ENCODE measurements around the gene THBS1.

DNA sequence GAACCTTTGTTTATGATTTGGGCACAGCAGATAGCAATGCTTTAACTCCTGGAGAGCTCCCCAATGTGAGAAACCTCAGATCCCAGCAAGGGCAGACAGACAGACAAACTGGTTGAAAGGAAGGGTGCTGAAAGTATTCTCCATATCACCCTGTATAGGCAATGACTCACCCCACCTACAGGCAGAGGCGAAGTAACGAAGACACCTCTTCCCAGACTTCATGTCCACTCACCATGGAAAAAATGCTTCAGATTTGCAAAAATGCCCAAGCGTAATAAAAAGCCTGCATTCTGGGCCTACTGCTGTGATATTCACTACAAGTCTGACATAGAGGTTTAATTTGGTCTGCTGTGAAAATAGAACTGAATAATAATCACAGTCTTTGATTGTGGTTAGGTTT is 50.5 kb downstream of the THBS1 start:
- TF ChIP-seq, protein P1, sequence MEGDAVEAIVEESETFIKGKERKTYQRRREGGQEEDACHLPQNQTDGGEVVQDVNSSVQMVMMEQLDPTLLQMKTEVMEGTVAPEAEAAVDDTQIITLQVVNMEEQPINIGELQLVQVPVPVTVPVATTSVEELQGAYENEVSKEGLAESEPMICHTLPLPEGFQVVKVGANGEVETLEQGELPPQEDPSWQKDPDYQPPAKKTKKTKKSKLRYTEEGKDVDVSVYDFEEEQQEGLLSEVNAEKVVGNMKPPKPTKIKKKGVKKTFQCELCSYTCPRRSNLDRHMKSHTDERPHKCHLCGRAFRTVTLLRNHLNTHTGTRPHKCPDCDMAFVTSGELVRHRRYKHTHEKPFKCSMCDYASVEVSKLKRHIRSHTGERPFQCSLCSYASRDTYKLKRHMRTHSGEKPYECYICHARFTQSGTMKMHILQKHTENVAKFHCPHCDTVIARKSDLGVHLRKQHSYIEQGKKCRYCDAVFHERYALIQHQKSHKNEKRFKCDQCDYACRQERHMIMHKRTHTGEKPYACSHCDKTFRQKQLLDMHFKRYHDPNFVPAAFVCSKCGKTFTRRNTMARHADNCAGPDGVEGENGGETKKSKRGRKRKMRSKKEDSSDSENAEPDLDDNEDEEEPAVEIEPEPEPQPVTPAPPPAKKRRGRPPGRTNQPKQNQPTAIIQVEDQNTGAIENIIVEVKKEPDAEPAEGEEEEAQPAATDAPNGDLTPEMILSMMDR (IDR thresholded peaks at IDR 0.05; ENCODE audit: insufficient read depth, low read length, poor library complexity, severe bottlenecking): no peak
- no peak for TF ChIP-seq EZH2phosphoT487 (conservative IDR thresholded peaks at IDR 0.05; ENCODE audit: low read length)

Data from SU-DHL-6 (cell line).